ENCODE results near the gene BMP10. TPM values are rescaled to one million over a fixed set of nuclear protein-coding genes. Genes with fewer than 3 reads are reported as not detected.
A peak's percentile ranks its signal among the peaks of the same experiment; 100 is the strongest.

Gene BMP10
- total RNA-seq, 1 donor from 2014 or later: not detected

GRCh38 chr2:68911246-68911645 lies 40.0 kb upstream of the BMP10 start:
- no peak overlapping the region for H3K27ac Mint-ChIP-seq (ENCODE audit: unreplicated experiment)
- peaks cover 7% of the 10 kb centered on the region for H3K4me1 Mint-ChIP-seq (ENCODE audit: low read depth)
- H3K9me3 Mint-ChIP-seq (ENCODE audit: low read depth): no peaks in the 10 kb centered on the region
- DNase-seq (ENCODE audit: low spot score): no peak
- no peak overlapping the region for H3K4me3 Mint-ChIP-seq (ENCODE audit: unreplicated experiment)
- no peaks in the 10 kb centered on the region for H3K36me3 Mint-ChIP-seq (ENCODE audit: low read depth)
- H3K27me3 Mint-ChIP-seq (ENCODE audit: low read depth): no peaks in the 10 kb centered on the region
- TF ChIP-seq, protein P1, sequence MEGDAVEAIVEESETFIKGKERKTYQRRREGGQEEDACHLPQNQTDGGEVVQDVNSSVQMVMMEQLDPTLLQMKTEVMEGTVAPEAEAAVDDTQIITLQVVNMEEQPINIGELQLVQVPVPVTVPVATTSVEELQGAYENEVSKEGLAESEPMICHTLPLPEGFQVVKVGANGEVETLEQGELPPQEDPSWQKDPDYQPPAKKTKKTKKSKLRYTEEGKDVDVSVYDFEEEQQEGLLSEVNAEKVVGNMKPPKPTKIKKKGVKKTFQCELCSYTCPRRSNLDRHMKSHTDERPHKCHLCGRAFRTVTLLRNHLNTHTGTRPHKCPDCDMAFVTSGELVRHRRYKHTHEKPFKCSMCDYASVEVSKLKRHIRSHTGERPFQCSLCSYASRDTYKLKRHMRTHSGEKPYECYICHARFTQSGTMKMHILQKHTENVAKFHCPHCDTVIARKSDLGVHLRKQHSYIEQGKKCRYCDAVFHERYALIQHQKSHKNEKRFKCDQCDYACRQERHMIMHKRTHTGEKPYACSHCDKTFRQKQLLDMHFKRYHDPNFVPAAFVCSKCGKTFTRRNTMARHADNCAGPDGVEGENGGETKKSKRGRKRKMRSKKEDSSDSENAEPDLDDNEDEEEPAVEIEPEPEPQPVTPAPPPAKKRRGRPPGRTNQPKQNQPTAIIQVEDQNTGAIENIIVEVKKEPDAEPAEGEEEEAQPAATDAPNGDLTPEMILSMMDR (IDR thresholded peaks at IDR 0.05): no peak

DNA sequence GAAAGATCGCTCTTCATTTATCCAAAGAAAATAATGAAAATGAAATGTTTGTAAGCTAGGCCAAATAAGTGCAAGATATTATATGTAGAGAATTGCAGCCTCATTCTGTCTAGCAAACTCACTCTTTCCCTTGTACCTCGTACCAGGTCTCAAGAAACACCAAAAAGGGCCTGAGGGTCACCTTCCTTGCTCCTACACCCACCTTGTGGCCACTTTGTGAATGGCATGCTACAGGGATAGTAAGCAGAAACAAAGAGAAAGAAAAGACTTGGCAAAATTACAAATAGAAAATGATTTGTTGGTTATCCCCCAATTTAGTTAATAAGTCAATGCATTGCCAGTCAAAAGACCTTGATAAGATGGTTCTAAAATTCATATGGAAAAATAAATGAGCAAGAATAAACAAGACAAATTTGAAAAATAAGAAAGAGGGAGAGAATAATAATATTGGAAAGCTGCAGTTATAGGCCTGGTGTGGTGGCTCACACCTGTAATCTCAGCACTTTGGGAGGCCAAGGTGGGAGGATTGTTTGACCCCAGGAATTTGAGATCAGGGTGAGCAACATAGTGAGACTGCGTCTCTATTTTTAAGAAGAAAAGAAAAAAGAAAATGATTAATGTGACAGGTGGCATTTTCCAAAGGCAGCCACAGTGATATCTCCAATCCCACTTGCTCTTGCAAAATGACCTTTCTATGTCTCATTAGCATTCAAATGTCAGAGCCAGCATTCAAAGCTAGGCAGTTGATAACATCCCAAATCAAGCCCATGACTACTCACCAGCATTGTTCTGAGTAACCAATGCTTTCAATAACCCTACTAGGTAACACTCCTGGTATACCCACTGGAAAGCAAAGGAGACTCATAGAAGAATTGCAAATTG lies 38.8 kb upstream of the BMP10 start:
- no peak overlapping the region for H3K4me3 Mint-ChIP-seq (ENCODE audit: unreplicated experiment)
- DNase-seq (ENCODE audit: low spot score): no peak
- H3K9me3 Mint-ChIP-seq (ENCODE audit: low read depth): no peaks in the 10 kb centered on the region
- peaks cover 7% of the 10 kb centered on the region for H3K4me1 Mint-ChIP-seq (ENCODE audit: low read depth)
- H3K36me3 Mint-ChIP-seq (ENCODE audit: low read depth): no peaks in the 10 kb centered on the region
- H3K27ac Mint-ChIP-seq (ENCODE audit: unreplicated experiment): no peak overlapping the region
- TF ChIP-seq, protein P1 (IDR thresholded peaks at IDR 0.05): peak; percentile 98
- H3K27me3 Mint-ChIP-seq (ENCODE audit: low read depth): no peaks in the 10 kb centered on the region

DNA sequence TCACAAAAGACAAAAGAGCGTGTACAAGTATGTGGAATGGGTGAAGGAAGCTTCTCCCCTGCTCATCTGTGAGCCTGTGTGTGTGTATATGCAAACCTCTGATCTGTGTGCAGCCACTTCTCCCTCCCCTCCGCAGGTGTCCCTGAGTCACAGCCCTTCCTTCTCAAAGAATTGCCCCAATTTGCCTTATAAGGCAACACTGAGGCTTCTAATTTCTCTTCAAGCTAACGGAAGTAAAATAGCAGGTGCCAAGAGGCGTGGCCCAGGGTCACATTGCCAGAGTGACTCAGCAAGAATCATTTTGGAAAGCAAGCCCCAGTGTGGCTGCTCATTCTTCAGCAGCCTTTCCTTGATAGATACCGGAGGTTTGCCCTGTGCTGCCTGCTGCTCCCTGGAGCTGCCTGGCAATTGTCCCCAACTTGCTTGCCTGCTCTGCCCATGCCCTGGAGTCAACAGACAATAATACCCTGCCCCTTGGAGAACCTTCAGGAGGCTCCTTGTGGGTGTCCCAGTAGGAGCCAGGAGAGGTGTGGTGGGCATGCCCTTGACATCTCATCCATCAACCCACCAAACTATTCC lies 37.3 kb upstream of the BMP10 start:
- Mint-ChIP-seq H3K27me3 (ENCODE audit: low read depth) (no peaks in the 10 kb centered on the region), H3K4me1 (ENCODE audit: low read depth) (peaks cover 7% of the 10 kb centered on the region), H3K4me3 (ENCODE audit: unreplicated experiment) (no peak overlapping the region), H3K36me3 (ENCODE audit: low read depth) (peaks cover 7% of the 10 kb centered on the region), H3K27ac (ENCODE audit: unreplicated experiment) (no peak overlapping the region), H3K9me3 (ENCODE audit: low read depth) (peaks cover 6% of the 10 kb centered on the region)
- TF ChIP-seq, protein P1 (IDR thresholded peaks at IDR 0.05): no peak
- no peak for DNase-seq (ENCODE audit: low spot score)

DNA sequence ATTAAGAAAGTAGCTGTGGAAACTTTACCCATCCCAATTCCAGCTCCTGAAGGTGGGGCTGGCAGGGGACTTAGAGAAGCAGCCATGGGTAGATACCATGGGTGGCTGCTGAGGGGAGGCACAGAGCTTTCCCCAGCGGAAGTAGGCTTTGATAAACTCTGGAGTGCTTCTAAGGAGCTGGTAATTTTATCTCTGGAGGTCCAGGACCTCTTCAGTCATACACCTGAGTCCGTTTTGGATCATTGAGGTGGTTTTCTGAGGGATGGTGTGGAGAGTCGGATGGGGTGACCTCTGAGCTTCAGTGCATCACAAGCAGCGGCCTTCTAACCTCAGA lies 36.7 kb upstream of the BMP10 start:
- H3K9me3 Mint-ChIP-seq (ENCODE audit: low read depth): peaks cover 11% of the 10 kb centered on the region
- peaks cover 7% of the 10 kb centered on the region for H3K36me3 Mint-ChIP-seq (ENCODE audit: low read depth)
- no peak overlapping the region for H3K4me3 Mint-ChIP-seq (ENCODE audit: unreplicated experiment)
- TF ChIP-seq, protein P1 (IDR thresholded peaks at IDR 0.05): no peak
- peaks cover 7% of the 10 kb centered on the region for H3K4me1 Mint-ChIP-seq (ENCODE audit: low read depth)
- DNase-seq (ENCODE audit: low spot score): no peak
- H3K27ac Mint-ChIP-seq (ENCODE audit: unreplicated experiment): no peak overlapping the region
- H3K27me3 Mint-ChIP-seq (ENCODE audit: low read depth): peaks cover 3% of the 10 kb centered on the region

DNA sequence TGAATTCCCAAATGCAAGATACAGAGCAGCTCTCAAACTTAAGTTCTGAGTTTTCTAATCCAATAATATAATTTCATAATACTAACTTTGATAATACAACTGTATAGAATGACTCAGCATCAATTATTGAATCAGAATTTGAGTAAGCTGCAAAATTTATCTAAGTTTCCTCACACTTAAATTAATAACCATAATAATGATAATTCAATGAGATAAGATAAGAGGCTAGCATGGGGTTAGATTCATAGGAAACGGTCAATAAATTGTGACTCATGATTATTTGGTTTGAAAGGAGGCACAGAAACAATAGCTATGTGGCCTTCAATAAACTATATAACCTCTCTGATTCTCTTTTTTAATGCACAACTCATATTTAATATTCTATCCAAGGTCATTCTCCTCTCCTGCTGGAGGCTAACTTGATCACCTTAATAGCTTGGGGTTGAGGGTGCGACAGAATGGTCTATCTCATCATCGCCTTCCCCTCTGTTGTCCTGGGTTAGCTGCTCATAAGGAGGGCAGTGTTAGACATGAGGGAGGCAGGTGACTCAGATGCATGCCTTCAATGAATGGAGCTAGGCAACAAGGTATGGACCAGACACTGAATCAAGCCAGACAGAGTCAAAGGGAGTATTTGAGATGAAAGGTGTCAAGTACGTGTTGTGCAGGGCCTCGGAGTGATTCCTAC lies 36.2 kb upstream of the BMP10 start:
- H3K4me3 Mint-ChIP-seq (ENCODE audit: unreplicated experiment): no peak overlapping the region
- peaks cover 3% of the 10 kb centered on the region for H3K27me3 Mint-ChIP-seq (ENCODE audit: low read depth)
- DNase-seq (ENCODE audit: low spot score): no peak
- H3K4me1 Mint-ChIP-seq (ENCODE audit: low read depth): peaks cover 7% of the 10 kb centered on the region
- TF ChIP-seq, protein P1 (IDR thresholded peaks at IDR 0.05): no peak
- peaks cover 16% of the 10 kb centered on the region for H3K9me3 Mint-ChIP-seq (ENCODE audit: low read depth)
- H3K27ac Mint-ChIP-seq (ENCODE audit: unreplicated experiment): no peak overlapping the region
- peaks cover 7% of the 10 kb centered on the region for H3K36me3 Mint-ChIP-seq (ENCODE audit: low read depth)
